ENCODE data around the gene PFAS.
A peak's percentile ranks its signal among the peaks of the same experiment; 100 is the strongest.
"Not testable (repeated sequence)": the region's sequence is repeated elsewhere in the genome, so short reads cannot be mapped to it uniquely, and the experiment has no call there.

PFAS gene, protein sequence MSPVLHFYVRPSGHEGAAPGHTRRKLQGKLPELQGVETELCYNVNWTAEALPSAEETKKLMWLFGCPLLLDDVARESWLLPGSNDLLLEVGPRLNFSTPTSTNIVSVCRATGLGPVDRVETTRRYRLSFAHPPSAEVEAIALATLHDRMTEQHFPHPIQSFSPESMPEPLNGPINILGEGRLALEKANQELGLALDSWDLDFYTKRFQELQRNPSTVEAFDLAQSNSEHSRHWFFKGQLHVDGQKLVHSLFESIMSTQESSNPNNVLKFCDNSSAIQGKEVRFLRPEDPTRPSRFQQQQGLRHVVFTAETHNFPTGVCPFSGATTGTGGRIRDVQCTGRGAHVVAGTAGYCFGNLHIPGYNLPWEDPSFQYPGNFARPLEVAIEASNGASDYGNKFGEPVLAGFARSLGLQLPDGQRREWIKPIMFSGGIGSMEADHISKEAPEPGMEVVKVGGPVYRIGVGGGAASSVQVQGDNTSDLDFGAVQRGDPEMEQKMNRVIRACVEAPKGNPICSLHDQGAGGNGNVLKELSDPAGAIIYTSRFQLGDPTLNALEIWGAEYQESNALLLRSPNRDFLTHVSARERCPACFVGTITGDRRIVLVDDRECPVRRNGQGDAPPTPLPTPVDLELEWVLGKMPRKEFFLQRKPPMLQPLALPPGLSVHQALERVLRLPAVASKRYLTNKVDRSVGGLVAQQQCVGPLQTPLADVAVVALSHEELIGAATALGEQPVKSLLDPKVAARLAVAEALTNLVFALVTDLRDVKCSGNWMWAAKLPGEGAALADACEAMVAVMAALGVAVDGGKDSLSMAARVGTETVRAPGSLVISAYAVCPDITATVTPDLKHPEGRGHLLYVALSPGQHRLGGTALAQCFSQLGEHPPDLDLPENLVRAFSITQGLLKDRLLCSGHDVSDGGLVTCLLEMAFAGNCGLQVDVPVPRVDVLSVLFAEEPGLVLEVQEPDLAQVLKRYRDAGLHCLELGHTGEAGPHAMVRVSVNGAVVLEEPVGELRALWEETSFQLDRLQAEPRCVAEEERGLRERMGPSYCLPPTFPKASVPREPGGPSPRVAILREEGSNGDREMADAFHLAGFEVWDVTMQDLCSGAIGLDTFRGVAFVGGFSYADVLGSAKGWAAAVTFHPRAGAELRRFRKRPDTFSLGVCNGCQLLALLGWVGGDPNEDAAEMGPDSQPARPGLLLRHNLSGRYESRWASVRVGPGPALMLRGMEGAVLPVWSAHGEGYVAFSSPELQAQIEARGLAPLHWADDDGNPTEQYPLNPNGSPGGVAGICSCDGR (N-terminal part only)

DNA sequence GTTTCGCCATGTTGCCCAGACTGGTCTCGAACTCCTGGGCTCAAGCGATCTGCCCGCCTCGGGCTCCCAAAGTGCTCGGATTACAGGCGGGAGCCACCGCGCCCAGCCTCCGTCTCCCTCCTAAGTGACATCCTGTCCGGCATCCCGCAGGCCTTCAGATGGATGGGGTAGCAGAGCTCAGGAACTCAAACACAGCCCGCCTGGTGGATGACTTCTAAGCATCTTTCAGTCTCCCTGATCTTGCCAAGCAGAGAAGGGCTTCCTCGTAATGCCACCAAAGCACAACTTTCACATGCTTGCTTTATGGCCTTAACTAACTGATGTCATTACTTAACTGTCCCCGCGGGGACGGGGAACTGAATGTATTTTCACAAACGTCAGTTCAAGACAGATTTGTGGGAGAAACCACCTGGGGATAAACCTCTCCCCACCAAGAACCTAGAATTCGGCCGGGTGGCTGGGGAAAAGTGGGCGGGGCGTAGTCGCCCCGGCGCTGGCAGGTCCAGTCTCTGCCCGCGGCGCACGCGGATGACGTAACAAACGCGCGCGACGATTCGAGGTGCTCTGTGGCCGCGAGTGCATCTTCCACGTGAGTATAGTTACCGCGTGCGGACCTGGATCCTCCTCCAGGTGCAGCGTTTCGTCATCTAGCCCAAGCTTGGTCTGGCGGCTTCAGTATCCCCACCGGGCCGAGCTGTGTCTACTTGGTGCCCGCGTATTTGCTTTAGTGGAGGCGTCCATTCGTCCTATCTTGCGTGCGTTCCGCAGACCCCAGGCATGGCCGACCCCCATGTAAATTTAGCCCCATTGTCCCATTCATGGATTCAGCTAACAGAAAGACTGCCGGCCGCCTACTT, at the start of gene PFAS:
PFAS (plus strand) TSS at position 539 of the 857 bp plus-strand sequence. CDS start 4,649 bp downstream, outside the sequence.
- DNase-seq (ENCODE audit: low read depth, low spot score) = peak; percentile 96

DNA sequence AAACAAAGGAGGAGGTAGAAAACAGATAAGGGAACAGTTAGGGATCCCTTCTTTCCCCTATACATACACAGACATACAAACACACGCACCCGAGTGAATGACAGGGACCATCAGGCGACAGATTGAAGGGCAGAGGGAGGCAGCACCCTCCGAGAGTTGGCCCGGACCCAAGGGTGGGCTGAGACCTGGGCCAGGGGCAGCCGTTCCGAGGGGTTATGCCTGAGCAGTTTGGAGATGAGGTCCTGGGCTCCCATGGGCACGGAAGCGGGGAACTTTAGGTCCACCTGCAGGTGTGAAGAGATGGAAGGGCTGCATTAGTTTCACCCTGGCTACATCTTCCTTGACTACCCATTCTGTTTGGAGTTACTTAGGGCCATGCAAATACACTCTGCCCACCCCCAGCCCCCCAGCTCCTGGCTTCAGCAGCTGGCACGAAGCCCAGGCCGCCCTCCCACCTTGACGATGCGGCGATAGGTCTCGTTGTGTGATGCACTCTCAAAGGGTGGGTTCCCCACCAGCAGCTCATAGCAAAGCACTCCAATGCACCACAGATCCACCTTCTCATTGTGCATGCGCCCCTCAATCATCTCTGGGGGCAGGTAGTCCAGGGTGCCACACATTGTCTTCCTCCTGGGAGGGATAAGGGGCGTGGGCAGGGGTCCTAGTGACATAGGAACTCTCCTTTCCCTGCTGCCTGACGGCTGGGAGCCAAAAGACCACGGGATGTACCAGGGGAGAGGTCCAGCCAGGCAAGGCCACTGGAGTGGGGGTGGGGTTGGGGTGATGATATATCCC, 44.1 kb upstream of the PFAS start:
- no peak for DNase-seq (ENCODE audit: low read depth, low spot score)

DNA sequence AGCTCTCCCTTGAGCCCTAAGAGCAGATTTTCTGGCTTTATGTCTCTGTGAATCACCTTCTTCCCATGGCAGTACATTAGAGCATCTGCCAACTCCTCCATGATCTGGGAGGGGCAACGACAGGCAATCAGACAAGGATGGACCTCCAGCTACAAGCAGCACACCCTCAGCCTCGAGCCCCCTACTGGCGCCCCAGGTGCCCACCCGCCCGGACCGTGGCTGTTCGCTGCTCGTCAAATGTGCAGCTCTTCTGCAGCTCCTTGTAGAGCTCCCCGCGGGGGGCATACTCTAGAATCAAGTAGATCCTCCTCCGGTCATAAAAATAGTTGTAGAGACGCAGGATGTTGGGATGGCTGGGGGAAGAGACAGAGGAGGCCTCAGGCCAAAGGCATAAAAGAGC, 42.6 kb upstream of the PFAS start:
- no peak for DNase-seq (ENCODE audit: low read depth, low spot score)

DNA sequence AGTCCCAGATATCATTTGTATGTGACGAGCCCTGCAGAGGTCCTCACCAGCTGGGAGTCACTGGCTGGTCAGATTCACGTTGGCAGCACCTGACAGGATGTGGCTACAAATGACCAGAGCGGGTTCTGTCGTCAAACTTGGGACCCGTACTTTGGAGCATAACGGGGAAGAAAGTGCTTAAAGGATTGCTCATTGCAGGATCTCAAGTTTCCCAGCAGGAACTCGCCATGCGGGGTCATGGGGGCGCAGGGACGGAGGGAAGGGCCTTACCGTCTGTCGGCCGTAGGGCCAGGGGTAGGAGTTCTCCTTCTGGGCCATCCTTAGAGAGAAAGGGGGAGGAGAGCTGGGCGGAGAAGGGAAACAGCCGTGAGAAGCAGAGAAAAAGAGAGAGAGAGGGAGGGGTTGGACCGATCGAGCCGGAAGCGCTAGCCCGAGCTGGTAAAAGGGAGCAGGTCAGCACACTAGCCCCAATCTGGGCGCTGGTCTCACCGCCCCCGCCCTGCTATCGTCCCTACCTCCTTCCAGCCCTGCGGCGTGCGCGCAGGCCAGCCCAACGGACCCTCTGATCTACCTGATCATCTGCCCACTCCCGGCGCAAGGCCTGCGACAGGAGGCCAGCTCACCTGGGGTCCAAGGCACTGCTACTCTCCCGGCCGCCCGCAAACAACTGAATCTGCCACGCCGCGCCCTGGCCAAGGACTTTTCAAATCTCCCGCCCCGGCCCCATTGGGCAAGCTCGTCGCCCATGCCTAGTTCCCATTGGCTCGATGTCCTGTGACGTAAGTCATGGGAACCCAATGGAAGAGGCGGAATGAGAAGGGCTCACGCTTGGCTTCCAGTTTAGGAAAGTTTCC, 39.0 kb upstream of the PFAS start, which contains the start of gene AURKB:
AURKB (minus strand) TSS at position 669 of the 854 bp plus-strand sequence; CDS start at position 318, 351 bp downstream.
- peak; percentile 96 for DNase-seq (ENCODE audit: low read depth, low spot score)

DNA sequence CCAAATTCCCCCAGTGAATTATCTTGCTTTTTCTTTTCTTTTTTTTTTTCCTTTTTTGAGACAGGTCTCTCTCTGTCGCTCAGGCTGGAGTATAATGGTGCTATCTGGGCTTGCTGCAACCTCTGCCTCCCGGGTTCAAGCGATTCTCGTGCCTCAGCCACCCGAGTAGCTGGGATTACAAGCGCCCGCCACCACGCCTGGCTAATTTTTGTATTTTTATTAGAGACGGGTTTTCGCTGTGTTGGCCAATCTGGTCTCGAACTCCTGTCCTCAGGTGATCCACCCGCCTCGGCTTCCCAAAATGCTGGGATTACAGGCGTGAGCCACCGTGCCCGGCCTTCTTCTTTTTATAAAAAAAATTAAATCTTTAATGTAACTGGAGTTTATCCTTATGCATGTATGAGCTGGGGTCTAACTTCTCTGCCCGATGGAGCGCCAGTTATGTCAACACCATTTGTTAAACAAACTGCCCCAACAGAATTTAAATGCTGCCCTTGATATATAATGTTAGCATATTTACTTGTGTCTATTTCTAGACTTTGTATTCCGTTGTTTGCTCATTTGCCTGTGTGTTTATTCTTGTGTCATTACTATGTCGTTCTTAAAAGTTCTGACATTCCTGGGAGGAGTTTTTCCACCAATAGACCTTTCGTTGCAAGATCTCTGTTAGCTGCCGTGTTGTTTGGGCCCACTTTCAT, 38.2 kb upstream of the PFAS start:
- no peak for DNase-seq (ENCODE audit: low read depth, low spot score)

DNA sequence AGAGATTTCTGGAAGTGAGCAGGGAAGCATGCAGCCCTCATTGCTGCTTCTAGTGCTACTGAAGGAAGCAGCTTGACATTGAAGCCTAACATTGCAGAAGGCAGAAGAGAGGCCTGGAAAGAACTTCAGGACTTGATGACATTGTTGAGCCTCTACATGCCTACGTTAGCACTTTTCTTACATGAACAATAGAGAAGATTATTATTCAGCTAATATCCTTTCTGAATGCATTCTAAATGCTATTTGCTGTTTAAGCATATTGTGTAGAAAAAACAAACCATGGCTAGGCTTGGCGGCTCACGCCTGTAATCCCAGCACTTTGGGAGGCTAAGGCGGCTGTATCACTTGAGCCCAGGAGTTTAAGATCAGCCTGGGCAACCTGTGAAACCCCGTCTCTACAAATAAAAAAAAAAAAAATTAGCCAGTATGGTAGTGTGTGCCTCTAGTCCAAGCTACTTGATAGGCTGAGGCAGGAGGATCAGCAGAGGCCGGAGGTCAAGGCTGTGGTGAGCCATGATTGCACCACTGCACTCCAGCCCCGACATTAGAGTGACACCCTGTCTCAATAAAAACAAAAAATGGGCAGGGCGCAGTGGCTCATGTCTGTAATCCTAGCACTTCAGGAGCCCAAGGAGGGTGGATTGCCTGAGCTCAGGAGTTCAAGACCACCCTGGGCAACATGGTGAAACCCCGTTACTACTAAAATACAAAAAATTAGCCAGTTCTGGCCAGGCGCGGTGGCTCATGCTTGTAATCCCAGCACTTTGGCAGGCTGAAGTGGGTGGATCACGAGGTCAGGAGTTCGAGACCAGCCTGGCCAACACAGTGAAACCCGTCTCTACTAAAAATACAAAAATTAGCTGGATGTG, 36.5 kb upstream of the PFAS start:
- DNase-seq (ENCODE audit: low read depth, low spot score) = no peak

DNA sequence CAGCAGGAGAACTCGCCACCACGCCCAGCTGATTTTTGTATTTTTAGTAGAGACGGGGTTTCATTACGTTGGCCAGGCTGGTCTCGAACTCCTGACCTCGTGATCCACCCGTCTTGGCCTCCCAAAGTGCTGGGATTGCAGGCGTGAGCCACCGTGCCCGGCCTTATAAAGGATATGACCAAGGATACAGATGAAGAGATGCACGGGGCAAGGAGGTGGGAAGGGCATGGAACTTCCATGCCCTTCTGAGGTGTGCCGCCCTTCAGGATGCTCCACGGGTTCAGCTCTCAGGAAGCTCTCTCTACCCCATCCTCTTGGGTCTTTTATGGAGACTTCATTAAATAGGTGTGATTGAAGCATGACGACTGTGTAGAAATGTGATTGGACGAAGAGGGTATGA, 35.1 kb upstream of the PFAS start:
- not testable (repeated sequence) for DNase-seq (ENCODE audit: low read depth, low spot score)

DNA sequence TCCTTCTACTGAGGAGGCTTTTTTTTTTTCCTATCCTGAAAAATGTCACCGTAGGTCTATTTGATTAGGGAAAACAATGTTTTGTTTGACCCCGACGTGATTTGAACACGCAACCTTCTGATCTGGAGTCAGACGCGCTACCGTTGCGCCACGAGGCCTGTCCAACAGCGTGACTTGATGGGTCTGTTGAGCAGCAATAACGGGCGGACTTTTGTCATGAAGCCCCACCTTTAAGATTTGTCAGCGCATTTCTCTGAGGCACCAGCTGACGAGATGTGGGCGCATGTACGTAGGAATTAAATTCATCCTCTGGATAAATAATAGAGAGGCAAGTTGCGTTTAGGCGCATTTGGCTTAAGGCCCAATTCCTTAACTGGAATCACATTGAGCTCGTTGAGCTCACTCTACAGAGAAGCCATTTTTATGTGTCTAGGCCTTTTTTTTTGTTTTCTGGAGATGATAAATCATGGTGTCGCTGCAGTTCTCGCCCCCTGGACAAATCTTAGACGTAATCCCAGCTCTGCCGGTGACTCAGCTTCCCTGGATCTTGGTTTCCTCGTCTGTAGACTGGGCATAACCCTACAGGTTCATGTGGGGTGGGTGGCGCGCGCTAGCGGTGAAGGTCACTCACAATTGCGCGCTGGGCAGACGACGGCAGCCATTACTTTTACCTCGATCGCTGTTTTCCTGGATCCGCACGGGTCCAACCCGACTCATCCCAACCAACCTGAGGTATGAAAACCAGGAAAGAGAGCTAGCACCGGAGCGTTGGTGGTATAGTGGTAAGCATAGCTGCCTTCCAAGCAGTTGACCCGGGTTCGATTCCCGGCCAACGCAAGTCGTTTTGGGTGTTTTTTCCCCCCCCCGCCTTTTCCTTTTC, 28.1 kb upstream of the PFAS start:
- peak; percentile 97 for DNase-seq (ENCODE audit: low read depth, low spot score)

DNA sequence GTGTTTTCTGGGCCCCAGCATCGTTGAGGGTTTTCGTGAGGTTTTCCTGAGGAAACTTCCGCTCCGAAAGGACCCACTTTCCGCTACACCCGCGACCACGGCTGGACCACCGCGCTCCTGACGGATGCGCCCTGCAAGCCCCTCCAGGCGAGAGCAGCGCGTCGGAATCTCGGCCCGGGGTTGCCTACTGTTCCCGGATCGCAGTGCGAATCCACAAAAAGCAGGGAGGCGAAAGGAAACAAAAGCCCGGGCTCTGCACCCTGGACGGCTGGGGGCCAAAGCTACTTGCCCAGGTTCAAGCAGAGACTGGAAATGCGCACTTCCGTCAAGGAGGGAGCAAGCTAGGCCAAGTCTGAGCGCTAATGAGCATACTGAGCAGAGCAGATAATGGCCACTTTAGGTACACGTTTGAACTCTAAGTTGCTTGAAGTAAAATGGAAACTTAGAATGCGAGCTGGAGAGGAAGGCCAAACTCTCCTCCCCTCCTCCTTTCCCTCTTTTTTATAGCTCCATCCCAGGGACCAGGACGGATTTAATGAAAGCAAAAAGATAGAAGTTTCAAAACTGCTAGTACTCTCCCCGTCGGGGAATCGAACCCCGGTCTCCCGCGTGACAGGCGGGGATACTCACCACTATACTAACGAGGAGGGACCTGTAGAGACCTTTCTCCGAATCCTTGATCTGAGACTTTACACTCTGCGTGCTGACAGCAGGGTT, 27.3 kb upstream of the PFAS start:
- peak; percentile 97 for DNase-seq (ENCODE audit: low read depth, low spot score)

DNA sequence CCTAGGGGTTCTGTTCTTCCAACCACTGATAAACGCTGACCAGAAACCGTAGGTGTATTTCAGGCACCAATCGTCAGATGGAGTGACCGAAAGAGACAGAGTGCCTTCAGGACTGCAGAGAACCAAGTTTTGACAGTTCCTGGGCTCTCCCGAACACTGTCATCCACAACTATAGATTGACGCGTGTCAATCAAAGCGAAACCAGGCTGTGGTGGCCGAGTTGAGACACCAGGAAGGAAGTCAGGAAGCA, 26.8 kb upstream of the PFAS start:
- no peak for DNase-seq (ENCODE audit: low read depth, low spot score)

DNA sequence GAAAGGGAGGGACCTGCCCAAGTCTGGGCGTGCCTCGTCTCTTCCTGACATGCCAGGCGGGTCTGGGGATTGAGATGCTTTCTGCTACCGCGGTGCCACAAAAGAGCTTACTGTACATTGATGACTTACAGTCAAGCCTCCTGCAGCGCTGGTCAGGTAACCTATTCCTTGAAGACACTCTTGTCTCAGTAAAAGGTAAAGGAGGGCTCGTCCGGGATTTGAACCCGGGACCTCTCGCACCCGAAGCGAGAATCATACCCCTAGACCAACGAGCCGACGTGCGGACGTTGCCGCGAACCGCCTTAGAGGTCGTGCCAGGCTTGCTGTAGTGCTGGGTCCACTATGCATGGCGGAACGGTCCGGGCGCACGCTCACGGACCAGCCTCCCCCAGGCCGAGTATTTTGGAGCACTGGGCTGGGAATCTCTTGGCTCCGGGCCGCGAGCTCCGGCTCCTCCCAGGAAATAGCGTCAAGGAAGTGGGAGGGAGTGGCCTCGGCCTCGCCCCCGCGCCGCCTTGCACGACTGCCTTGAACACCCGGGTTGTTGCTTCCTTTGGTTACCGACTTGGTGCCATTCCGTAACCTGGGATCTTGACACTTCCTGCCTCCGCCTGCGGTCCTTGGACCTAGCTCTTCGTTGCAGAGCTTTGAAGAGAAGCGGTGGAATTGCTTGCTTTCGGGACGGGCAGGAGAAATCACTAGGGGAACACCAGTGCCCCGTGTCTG, 26.3 kb upstream of the PFAS start:
- peak; percentile 99 for DNase-seq (ENCODE audit: low read depth, low spot score)

DNA sequence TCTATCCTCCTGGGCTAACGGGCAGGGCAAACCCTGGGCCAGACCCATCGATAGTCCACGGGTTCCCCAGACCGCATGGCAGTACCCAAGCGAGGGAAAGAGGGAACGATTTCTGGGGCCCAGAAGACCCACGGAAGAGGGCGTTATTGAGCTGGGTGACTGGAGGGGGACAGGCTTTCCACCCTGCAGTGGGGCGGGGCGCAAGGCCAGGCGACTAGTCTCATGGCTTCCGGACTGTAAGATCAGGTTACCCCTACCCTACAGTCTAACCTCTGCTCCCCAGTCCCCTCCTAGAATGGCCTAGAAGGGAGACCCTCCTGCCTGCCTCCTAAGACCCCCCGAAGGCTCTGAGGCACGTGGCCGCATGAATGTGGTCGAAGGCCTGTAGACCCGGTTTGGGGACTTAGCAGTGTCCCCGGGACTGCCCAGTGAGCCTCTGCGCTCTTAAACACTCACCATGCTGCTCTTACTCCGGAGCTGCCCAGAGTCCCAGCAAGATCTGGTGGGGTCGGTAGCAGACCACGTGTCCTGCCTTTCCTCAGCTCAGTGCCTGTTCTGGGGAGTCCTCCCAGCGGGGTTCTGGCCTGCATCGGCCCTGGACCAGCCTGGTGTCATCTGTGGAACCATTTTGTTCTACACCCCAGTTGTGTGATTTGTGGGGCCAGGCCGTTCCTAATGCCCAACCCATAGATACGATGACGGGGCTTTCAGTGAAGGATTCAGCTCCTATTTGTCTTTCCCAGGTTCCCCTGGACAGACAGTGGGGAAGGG, 25.5 kb upstream of the PFAS start:
- peak; percentile 83 for DNase-seq (ENCODE audit: low read depth, low spot score)

DNA sequence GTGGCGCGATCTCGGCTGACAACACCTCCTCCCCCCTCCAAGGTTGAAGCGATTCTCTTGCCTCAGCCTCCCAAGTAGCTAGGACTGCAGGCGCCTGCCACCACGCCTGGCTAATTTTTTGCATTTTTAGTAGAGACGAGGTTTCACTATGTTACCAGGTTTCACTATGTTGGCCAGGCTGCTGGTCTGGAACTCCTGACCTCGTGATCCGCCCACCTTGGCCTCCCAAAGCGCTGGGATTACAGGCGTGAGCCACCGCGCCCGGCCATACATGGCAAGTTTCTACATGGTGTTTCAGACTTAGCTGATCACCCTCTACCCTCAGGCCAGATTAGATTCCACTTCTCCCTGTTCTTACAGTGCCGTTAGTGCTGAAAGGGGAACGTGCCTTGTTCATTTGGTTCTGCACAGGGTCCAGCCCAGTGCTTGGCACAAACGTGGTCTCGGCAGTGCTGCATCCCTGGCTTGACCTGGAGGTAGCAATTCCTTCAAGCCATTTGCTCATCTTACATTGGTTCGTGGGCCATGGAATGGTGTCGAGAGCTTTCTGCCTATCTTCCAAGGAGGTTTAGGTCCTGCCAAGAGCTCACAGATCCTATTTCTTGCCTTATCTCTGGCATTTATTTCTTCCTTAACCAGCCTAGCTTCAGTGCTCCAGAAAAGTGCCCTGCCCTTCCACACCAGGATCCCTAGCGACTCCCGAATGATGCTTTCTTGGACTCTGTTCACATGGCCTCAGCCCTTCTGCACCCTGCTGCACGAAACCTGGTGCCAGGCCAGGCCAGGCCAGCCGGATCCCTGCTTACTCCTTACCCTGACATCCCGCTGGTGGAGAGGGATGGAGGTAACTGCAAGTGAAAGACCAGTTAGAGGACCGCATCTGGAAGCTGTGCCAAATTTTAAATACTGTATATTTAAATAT, 23.9 kb upstream of the PFAS start:
- DNase-seq (ENCODE audit: low read depth, low spot score) = no peak
